Calu3 (cell line): ENCODE measurements around the gene SH3PXD2A. TPM values are rescaled to one million over a fixed set of nuclear protein-coding genes. Genes with fewer than 3 reads are reported as not detected.

Experiments used
- BruUV-seq: library from RNA; stranded (reverse); fragments of 400-500 nt; replicated peaks from 2 replicates; lab custom pipeline; 2021; lab: Mats Ljungman, UMichigan
- CTCF ChIA-PET: fragments of 300-600 bp; sonication (Branson Sonifier 250); formaldehyde crosslinking; loops from one replicate; lab custom pipeline; 2022; ENCODE audit warnings: antibody characterized with exemption; lab: Charles Lee
- DNase-seq: peaks from one replicate; pipeline ENCODE4 v3.0.0; 2022
- H3K27ac Mint-ChIP-seq: one replicate; pipeline ENCODE4 v1.8.0; 2022; ENCODE audit warnings: mixed read lengths; ENCODE audit not compliant: unreplicated experiment
- H3K27me3 Mint-ChIP-seq: one replicate; pipeline ENCODE4 v1.8.0; 2022; ENCODE audit warnings: mixed read lengths; ENCODE audit not compliant: unreplicated experiment
- H3K36me3 Mint-ChIP-seq: one replicate; pipeline ENCODE4 v1.8.0; 2022; ENCODE audit warnings: mild to moderate bottlenecking, moderate library complexity, mixed read lengths; ENCODE audit not compliant: insufficient read depth, unreplicated experiment
- H3K4me1 Mint-ChIP-seq: one replicate; pipeline ENCODE4 v1.8.0; 2022; ENCODE audit warnings: mild to moderate bottlenecking, low read depth, mixed read lengths; ENCODE audit not compliant: unreplicated experiment
- H3K4me3 Mint-ChIP-seq: one replicate; pipeline ENCODE4 v1.8.0; 2022; ENCODE audit warnings: mild to moderate bottlenecking, low read depth, moderate library complexity, mixed read lengths; ENCODE audit not compliant: unreplicated experiment
- H3K9me3 Mint-ChIP-seq: one replicate; pipeline ENCODE4 v1.8.0; 2022; ENCODE audit warnings: low read depth, mixed read lengths; ENCODE audit not compliant: unreplicated experiment
- intact Hi-C: fragments of 100-400 bp; cut with micrococcal nuclease; formaldehyde crosslinking; loops from one replicate; pipeline ENCODE4 v1.10.0; 2022; ENCODE audit not compliant: unreplicated experiment
- total RNA-seq: library from RNA; stranded (reverse); gene quantifications from 2 replicates; pipeline ENCODE4 v1.2.3, GENCODE V29; 2022
- TF ChIP-seq, protein P1 (sequence below): fragments of 200-600 bp; IDR thresholded peaks from one replicate; pipeline ENCODE4 v1.8.0; 2022; ENCODE audit warnings: antibody characterized with exemption; ENCODE audit not compliant: unreplicated experiment

Gene SH3PXD2A
- total RNA-seq, 1 experiment from 2014 or later = 7.5 TPM

DNA sequence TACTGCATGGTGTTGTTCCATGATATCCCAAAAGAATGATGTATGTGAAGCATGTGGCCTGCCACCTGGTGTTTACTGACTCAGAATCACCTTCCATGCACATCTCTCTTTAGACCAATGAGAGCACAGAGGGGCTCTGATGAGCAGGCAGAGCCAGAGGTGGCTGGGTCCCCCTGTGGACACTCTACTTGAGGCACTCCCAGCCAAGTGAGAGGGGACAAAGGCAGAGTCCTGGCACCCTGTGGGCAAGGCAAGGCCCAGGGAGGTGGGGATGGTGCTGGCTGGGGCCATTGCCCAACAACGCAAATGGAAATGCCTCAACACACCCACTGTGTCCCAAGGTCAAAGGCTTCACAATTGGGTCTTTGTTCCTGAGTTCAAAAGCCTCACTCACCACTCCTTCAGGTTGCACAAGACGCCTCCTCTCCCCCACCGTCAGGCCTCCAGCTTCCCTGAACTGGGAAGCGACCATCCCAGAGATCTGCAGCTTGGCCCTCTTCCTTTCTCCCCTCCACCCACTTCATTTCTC, 197.3 kb downstream of the SH3PXD2A start:
- DNase-seq = no peak
- H3K36me3 Mint-ChIP-seq = peaks cover 15% of the 10 kb centered on the region
- no TSS peak for BruUV-seq
- TF ChIP-seq, protein P1, sequence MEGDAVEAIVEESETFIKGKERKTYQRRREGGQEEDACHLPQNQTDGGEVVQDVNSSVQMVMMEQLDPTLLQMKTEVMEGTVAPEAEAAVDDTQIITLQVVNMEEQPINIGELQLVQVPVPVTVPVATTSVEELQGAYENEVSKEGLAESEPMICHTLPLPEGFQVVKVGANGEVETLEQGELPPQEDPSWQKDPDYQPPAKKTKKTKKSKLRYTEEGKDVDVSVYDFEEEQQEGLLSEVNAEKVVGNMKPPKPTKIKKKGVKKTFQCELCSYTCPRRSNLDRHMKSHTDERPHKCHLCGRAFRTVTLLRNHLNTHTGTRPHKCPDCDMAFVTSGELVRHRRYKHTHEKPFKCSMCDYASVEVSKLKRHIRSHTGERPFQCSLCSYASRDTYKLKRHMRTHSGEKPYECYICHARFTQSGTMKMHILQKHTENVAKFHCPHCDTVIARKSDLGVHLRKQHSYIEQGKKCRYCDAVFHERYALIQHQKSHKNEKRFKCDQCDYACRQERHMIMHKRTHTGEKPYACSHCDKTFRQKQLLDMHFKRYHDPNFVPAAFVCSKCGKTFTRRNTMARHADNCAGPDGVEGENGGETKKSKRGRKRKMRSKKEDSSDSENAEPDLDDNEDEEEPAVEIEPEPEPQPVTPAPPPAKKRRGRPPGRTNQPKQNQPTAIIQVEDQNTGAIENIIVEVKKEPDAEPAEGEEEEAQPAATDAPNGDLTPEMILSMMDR = no peak
- H3K4me1 Mint-ChIP-seq = peaks cover 9% of the 10 kb centered on the region
- no peaks in the 10 kb centered on the region for H3K9me3 Mint-ChIP-seq
- H3K27me3 Mint-ChIP-seq = no peaks in the 10 kb centered on the region
- H3K27ac Mint-ChIP-seq = no peak overlapping the region
- CTCF ChIA-PET = interaction anchor here (1.0 kb wide), 1 partner anchor 9 kb away, joined by 3 read pairs; no protein-coding TSS in a partner anchor
- no peak overlapping the region for H3K4me3 Mint-ChIP-seq
- intact Hi-C loops = no loop called here

DNA sequence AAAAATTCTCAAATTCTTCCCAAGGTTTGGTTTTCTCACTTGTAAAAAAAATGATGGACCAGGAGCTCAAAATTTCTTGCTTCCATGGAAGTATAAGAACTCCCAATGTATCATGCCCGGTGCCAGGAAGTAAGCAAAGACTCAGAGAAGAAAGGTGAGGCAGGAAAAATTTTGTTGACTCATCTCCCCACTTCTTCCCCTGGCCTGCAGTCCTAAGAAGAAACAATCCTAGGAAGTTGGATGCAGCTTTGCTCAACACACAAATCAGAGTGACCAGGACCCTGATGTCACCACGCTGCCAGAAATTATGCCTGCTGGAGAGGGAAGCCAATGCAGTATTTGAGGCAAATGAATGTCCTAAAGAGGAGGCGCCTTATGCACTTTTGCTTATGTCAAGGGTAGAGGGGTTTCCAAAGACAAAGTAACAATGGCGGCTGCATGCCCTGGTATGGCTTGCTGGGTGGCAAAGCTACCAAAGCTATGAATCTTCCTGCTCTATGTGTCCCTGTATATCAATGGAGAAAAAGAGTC, 198.2 kb downstream of the SH3PXD2A start:
- intact Hi-C loops = no loop called here
- peaks cover 15% of the 10 kb centered on the region for H3K36me3 Mint-ChIP-seq
- H3K9me3 Mint-ChIP-seq = no peaks in the 10 kb centered on the region
- no peak overlapping the region for H3K27ac Mint-ChIP-seq
- CTCF ChIA-PET = no interaction called here
- no peak for DNase-seq
- TF ChIP-seq, protein P1 = no peak
- no peaks in the 10 kb centered on the region for H3K27me3 Mint-ChIP-seq
- peaks cover 9% of the 10 kb centered on the region for H3K4me1 Mint-ChIP-seq
- BruUV-seq = no TSS peak
- H3K4me3 Mint-ChIP-seq = no peak overlapping the region

DNA sequence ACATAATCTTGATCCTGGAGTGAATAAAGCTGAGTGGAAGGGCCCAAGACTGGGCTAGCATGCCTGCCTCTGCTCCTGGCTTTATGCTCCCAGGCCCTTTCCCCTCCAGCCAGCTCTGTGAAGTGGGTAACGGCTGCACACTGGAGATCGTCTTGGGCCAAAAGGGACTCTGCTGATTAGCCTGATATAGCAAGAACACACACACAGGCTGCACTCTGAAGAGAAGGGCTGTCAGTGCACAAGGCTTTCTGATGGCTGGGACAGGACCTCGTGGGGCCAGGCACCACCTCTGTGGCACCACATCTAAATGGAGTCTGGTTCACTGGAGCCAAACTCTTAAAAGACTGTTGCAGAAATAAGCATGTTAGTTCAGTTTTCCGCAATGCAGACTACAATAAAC, 200.5 kb downstream of the SH3PXD2A start:
- TF ChIP-seq, protein P1 = no peak
- no peak overlapping the region for H3K27ac Mint-ChIP-seq
- CTCF ChIA-PET = interaction anchor here (0.6 kb wide), 1 partner anchor 60 kb away, joined by 3 read pairs; no protein-coding TSS in a partner anchor
- intact Hi-C loops = no loop called here
- H3K36me3 Mint-ChIP-seq = peaks cover 2% of the 10 kb centered on the region
- no peaks in the 10 kb centered on the region for H3K27me3 Mint-ChIP-seq
- H3K4me1 Mint-ChIP-seq = peaks cover 9% of the 10 kb centered on the region
- no peaks in the 10 kb centered on the region for H3K9me3 Mint-ChIP-seq
- no peak for DNase-seq
- BruUV-seq = no TSS peak
- no peak overlapping the region for H3K4me3 Mint-ChIP-seq

DNA sequence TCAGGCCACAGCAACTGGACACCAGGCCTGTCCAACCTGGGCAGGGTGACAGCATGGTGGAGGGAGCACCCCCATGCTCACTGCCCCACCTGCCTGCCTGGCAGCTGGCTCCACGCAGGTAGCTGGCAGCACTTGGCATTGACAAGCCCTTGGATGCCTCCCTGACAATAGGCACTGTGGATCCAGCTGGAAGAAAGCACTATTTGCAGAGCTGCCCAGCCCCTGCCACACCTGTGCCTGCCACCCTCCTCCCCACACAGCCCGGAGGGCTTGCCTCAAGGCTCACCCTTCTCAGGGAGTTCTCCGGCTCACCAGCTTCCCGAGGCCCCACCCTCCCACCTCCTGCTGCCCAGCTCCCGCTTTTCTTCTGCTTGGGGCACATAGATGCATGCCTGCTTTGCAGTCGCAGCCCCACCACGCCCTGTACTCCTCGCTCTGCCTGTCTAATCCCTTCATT, 201.8 kb downstream of the SH3PXD2A start:
- intact Hi-C loops = no loop called here
- Mint-ChIP-seq H3K4me1 (peaks cover 7% of the 10 kb centered on the region), H3K27me3 (no peaks in the 10 kb centered on the region), H3K27ac (no peak overlapping the region), H3K36me3 (no peaks in the 10 kb centered on the region), H3K4me3 (no peak overlapping the region), H3K9me3 (no peaks in the 10 kb centered on the region)
- TF ChIP-seq, protein P1 = no peak
- no TSS peak for BruUV-seq
- CTCF ChIA-PET = no interaction called here
- no peak for DNase-seq
